ENCODE data around the gene NAV2.

Gene NAV2

DNA sequence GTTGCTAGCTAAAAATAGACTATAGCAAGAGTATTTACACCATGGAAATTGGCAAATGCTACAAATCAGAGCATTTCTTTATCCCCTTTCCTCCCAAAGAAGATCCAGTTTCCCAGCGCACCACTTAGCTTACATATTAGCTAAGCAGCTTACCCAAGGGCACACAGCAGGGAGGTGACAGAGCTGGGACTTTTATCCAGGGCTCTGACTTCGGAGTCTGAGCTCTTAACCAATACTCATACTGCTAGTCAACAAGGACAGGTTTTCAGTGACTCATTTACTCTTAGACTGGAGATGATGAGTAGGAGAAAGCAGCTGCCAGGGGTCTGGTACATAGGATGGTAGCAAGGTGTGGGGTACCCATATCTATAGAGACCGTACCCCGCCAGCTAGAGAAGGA is 38.4 kb downstream of the NAV2 start:
- TF ChIP-seq ZNF70 (CRISPR knock-in tag; IDR thresholded peaks at IDR 0.05) (no peak), ARNTL (CRISPR knock-in tag; IDR thresholded peaks at IDR 0.05; ENCODE audit: borderline replicate concordance, low read depth) (no peak), ZFP3 (CRISPR knock-in tag; IDR thresholded peaks at IDR 0.05) (no peak), OSR1 (CRISPR knock-in tag; IDR thresholded peaks at IDR 0.05) (no peak), ESRRG (CRISPR knock-in tag; IDR thresholded peaks at IDR 0.05) (no peak), GLIS3 (CRISPR knock-in tag; IDR thresholded peaks at IDR 0.05) (no peak), ZFP30 (CRISPR knock-in tag; IDR thresholded peaks at IDR 0.05) (no peak), TCF4 (CRISPR knock-in tag; IDR thresholded peaks at IDR 0.05; ENCODE audit: borderline replicate concordance) (no peak), PPARA (CRISPR knock-in tag; IDR thresholded peaks at IDR 0.05; ENCODE audit: borderline replicate concordance) (no peak), ZNF8 (CRISPR knock-in tag; IDR thresholded peaks at IDR 0.05) (no peak), TOX (CRISPR knock-in tag; IDR thresholded peaks at IDR 0.05; ENCODE audit: borderline replicate concordance) (no peak), BACH2 (CRISPR knock-in tag; IDR thresholded peaks at IDR 0.05; ENCODE audit: borderline replicate concordance) (no peak), CSDC2 (CRISPR knock-in tag; IDR thresholded peaks at IDR 0.05) (no peak), RARB (CRISPR knock-in tag; IDR thresholded peaks at IDR 0.05) (no peak), ZC3H10 (CRISPR knock-in tag; IDR thresholded peaks at IDR 0.05) (no peak)
- TF ChIP-seq, protein P1, sequence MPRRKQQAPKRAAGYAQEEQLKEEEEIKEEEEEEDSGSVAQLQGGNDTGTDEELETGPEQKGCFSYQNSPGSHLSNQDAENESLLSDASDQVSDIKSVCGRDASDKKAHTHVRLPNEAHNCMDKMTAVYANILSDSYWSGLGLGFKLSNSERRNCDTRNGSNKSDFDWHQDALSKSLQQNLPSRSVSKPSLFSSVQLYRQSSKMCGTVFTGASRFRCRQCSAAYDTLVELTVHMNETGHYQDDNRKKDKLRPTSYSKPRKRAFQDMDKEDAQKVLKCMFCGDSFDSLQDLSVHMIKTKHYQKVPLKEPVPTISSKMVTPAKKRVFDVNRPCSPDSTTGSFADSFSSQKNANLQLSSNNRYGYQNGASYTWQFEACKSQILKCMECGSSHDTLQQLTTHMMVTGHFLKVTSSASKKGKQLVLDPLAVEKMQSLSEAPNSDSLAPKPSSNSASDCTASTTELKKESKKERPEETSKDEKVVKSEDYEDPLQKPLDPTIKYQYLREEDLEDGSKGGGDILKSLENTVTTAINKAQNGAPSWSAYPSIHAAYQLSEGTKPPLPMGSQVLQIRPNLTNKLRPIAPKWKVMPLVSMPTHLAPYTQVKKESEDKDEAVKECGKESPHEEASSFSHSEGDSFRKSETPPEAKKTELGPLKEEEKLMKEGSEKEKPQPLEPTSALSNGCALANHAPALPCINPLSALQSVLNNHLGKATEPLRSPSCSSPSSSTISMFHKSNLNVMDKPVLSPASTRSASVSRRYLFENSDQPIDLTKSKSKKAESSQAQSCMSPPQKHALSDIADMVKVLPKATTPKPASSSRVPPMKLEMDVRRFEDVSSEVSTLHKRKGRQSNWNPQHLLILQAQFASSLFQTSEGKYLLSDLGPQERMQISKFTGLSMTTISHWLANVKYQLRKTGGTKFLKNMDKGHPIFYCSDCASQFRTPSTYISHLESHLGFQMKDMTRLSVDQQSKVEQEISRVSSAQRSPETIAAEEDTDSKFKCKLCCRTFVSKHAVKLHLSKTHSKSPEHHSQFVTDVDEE (CRISPR knock-in tag; IDR thresholded peaks at IDR 0.05) = no peak
- TF ChIP-seq, protein P2, sequence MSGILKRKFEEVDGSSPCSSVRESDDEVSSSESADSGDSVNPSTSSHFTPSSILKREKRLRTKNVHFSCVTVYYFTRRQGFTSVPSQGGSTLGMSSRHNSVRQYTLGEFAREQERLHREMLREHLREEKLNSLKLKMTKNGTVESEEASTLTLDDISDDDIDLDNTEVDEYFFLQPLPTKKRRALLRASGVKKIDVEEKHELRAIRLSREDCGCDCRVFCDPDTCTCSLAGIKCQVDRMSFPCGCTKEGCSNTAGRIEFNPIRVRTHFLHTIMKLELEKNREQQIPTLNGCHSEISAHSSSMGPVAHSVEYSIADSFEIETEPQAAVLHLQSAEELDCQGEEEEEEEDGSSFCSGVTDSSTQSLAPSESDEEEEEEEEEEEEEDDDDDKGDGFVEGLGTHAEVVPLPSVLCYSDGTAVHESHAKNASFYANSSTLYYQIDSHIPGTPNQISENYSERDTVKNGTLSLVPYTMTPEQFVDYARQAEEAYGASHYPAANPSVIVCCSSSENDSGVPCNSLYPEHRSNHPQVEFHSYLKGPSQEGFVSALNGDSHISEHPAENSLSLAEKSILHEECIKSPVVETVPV (CRISPR knock-in tag; IDR thresholded peaks at IDR 0.05) = no peak
- TF ChIP-seq, protein P3, sequence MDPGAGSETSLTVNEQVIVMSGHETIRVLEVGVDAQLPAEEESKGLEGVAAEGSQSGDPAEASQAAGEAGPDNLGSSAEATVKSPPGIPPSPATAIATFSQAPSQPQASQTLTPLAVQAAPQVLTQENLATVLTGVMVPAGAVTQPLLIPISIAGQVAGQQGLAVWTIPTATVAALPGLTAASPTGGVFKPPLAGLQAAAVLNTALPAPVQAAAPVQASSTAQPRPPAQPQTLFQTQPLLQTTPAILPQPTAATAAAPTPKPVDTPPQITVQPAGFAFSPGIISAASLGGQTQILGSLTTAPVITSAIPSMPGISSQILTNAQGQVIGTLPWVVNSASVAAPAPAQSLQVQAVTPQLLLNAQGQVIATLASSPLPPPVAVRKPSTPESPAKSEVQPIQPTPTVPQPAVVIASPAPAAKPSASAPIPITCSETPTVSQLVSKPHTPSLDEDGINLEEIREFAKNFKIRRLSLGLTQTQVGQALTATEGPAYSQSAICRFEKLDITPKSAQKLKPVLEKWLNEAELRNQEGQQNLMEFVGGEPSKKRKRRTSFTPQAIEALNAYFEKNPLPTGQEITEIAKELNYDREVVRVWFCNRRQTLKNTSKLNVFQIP (CRISPR knock-in tag; IDR thresholded peaks at IDR 0.05; ENCODE audit: borderline replicate concordance, low read depth) = no peak
- TF ChIP-seq, protein P4, sequence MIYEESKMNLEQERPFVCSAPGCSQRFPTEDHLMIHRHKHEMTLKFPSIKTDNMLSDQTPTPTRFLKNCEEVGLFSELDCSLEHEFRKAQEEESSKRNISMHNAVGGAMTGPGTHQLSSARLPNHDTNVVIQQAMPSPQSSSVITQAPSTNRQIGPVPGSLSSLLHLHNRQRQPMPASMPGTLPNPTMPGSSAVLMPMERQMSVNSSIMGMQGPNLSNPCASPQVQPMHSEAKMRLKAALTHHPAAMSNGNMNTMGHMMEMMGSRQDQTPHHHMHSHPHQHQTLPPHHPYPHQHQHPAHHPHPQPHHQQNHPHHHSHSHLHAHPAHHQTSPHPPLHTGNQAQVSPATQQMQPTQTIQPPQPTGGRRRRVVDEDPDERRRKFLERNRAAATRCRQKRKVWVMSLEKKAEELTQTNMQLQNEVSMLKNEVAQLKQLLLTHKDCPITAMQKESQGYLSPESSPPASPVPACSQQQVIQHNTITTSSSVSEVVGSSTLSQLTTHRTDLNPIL (CRISPR knock-in tag; IDR thresholded peaks at IDR 0.05; ENCODE audit: low read depth) = no peak
- no peak for ATAC-seq

DNA sequence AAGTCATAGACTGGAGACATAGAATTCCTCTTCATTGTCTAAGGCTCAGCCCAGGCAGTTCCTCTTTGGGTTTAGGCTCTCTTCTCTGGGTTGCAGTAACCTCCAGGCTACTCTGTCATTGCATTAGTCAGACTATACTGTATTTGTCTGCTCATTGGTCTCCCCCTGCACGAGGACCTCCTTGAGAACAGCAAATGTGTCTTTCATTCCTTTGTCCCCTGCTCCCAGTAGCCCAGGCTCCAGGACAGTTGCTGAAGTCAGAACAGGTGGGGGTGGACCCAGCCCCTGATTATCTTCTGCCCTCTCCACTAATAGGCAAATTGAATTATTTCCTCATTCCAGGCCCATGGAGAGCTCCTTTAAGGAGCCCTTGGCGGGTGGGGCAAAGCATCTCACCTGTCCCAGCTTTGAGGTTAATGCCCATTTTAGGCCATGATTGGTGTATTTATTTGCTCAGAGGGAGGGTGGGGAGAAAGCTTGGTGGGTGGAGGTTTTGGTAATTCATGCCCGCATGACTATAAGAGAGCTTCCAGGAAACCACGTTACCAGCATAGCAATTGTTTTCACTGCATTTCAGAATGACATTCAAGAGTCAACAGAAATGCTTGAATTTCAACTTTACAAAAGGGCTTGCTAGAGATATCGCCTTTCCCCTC is 40.9 kb downstream of the NAV2 start:
- no peak for ATAC-seq
- TF ChIP-seq, protein P4 (CRISPR knock-in tag; IDR thresholded peaks at IDR 0.05; ENCODE audit: low read depth) = no peak

DNA sequence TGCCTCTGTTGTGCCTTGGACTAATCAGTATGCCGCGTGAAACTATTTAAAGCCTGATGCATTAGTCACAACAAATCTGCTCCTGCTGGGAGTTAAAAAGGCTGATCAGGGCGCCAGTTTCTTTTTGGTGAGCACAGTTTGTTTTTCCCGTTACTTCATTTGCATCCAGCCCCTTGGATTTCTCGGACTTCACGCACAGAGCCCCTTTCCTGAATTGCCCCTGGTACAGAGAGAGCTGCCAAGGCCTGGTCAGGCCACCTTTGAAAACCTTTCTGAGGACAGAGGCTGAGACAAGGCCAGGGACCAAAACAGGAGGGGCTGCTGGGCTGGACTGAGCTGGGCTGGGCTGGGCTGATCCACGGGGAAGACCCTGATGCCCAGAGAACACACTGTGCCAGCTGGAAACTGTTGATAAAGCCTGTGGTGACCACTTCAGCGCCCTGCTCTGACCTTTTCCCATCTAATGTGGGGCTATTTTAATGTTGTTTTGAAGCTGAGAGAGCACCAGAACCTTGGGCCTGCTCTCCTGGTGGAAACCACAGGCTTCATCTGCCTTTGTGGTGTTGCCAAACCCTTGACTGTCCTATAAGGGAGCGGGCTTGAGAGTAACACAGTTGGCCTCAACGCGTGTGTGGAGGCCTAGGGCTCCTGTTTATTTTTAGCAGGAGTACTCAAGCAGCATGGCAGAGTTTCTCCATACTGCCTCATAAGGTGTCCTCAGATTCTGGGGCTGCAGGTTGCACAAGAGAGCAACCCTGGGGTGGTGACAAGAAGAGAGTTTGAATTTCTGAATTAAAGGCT is 44.2 kb downstream of the NAV2 start:
- ATAC-seq = no peak; the same call in 1 of the 3 replicates
- TF ChIP-seq ISL1 (CRISPR knock-in tag; IDR thresholded peaks at IDR 0.05) = no peak
- no peak for TF ChIP-seq ESRRG (CRISPR knock-in tag; IDR thresholded peaks at IDR 0.05)
- TF ChIP-seq ARNTL (CRISPR knock-in tag; IDR thresholded peaks at IDR 0.05; ENCODE audit: borderline replicate concordance, low read depth) = no peak
- TF ChIP-seq CSDC2 (CRISPR knock-in tag; IDR thresholded peaks at IDR 0.05) = no peak
- TF ChIP-seq, protein P1 (CRISPR knock-in tag; IDR thresholded peaks at IDR 0.05) = no peak
- no peak for TF ChIP-seq RARB (CRISPR knock-in tag; IDR thresholded peaks at IDR 0.05)
- TF ChIP-seq TCF4 (CRISPR knock-in tag; IDR thresholded peaks at IDR 0.05; ENCODE audit: borderline replicate concordance) = no peak
- TF ChIP-seq ZNF8 (CRISPR knock-in tag; IDR thresholded peaks at IDR 0.05) = no peak
- TF ChIP-seq, protein P2 (CRISPR knock-in tag; IDR thresholded peaks at IDR 0.05) = no peak
- no peak for TF ChIP-seq ZFP3 (CRISPR knock-in tag; IDR thresholded peaks at IDR 0.05)
- no peak for TF ChIP-seq BACH2 (CRISPR knock-in tag; IDR thresholded peaks at IDR 0.05; ENCODE audit: borderline replicate concordance)
- no peak for TF ChIP-seq ZC3H10 (CRISPR knock-in tag; IDR thresholded peaks at IDR 0.05)
- TF ChIP-seq PPARA (CRISPR knock-in tag; IDR thresholded peaks at IDR 0.05; ENCODE audit: borderline replicate concordance) = no peak
- no peak for TF ChIP-seq OSR1 (CRISPR knock-in tag; IDR thresholded peaks at IDR 0.05)
- TF ChIP-seq SNAI2 (CRISPR knock-in tag; IDR thresholded peaks at IDR 0.05) = no peak

Measured in SK-N-SH treated with all-trans-retinoic acid at 6 μM for 48 hours (cell line).